ENCODE data around the gene TUBA1A.

Gene TUBA1A

GRCh38 chr12:49227713-49228112, 38.8 kb upstream of the TUBA1A start:
- TF ChIP-seq REST (IDR thresholded peaks at IDR 0.05; ENCODE audit: insufficient read depth in 1 of 2, low read depth in 2 of 2, low read length in 2 of 2) (no peak), POLR2AphosphoS5 (IDR thresholded peaks at IDR 0.05; ENCODE audit: low read depth, low read length) (no peak), FOXP2 (optimal IDR thresholded peaks at IDR 0.05; ENCODE audit: borderline replicate concordance, extremely low read depth, extremely low read length, insufficient read depth) (no peak), SIN3A (IDR thresholded peaks at IDR 0.05; ENCODE audit: borderline replicate concordance, insufficient read depth, low read length) (no peak), TAF1 (IDR thresholded peaks at IDR 0.05; ENCODE audit: borderline replicate concordance, insufficient read depth, low read length) (no peak)

DNA sequence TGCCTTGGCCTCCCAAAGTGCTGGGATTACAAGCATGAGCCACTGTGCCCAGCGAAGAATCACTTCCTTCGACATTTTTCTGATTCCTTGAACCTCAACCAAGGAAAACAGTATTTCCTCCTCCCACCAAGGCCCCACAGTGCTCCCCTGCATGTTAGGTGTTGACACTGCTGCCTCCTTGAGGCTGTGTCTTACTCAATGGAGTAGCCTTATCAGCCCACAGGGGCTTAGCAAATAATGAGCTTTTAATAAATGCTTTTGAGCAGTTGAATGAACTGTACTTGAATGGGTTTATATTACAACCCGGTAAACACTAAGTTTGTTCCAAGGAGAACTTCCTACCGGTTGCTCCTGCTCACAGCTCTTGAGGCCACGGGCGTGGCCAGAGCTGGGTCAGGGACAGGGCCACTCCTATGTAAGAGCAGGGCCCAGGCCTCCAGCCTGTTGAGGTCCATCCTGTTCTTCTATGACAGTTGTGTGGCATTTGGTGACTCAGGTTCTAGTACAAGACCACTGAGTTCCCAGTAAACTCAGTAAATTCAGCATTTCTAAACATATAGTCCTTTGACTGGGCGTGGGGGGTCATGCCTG, 36.8 kb upstream of the TUBA1A start:
- no peak for TF ChIP-seq REST (IDR thresholded peaks at IDR 0.05; ENCODE audit: insufficient read depth in 1 of 2, low read depth in 2 of 2, low read length in 2 of 2)
- no peak for TF ChIP-seq POLR2AphosphoS5 (IDR thresholded peaks at IDR 0.05; ENCODE audit: low read depth, low read length)
- no peak for TF ChIP-seq TAF1 (IDR thresholded peaks at IDR 0.05; ENCODE audit: borderline replicate concordance, insufficient read depth, low read length)
- TF ChIP-seq SIN3A (IDR thresholded peaks at IDR 0.05; ENCODE audit: borderline replicate concordance, insufficient read depth, low read length): 0 out of 2 replicates have a peak, but pooled peaks have one; percentile 57
- no peak for TF ChIP-seq FOXP2 (optimal IDR thresholded peaks at IDR 0.05; ENCODE audit: borderline replicate concordance, extremely low read depth, extremely low read length, insufficient read depth)

DNA sequence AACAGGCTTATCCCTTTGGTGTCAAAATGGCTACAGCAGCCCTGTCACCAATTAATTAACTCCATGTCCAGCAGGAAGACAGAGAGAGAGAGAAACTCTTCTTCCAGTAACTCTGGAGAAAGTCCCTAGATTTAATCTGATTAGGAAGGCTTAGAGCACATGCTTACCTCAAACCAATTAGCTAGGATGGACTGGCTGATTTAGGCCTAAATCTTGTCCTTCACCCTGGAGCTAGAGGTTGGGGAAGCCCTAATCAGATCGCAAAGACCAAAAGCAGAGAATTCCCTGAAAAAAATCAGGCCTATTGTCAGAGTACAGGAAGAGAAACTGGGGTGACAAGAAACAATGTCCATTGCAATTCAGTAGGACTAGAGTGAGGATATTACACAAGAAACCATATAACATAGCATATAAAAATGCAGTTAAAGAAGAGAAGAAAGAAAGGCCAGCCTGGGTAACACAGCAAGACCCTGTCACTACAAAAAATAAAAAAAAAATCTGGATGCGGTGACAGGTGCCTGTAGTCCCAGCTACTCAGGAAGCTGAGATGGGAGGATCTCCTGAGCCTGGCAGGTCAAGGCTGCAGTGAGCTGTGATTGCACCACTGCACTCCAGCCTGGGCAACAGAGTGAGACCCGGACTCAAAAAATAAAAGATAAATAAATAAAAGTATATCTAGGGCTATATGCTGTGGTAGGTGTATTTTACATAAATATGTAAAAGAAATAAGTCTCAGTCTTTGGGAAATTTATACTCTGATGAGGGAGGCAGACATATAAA, 34.9 kb upstream of the TUBA1A start:
- TF ChIP-seq FOXP2 (optimal IDR thresholded peaks at IDR 0.05; ENCODE audit: borderline replicate concordance, extremely low read depth, extremely low read length, insufficient read depth): no peak
- no peak; the same call in 1 of the 2 replicates for TF ChIP-seq POLR2AphosphoS5 (IDR thresholded peaks at IDR 0.05; ENCODE audit: low read depth, low read length)
- 0 out of 2 replicates have a peak, but pooled peaks have one; percentile 24 for TF ChIP-seq SIN3A (IDR thresholded peaks at IDR 0.05; ENCODE audit: borderline replicate concordance, insufficient read depth, low read length)
- 0 out of 4 replicates have a peak, but pooled peaks of 1 of the 2 experiments have one; percentile 16 for TF ChIP-seq REST (IDR thresholded peaks at IDR 0.05; ENCODE audit: insufficient read depth in 1 of 2, low read depth in 2 of 2, low read length in 2 of 2)

- TF ChIP-seq POLR2AphosphoS5 (IDR thresholded peaks at IDR 0.05; ENCODE audit: low read depth, low read length) (no peak), TAF1 (IDR thresholded peaks at IDR 0.05; ENCODE audit: borderline replicate concordance, insufficient read depth, low read length) (no peak), SIN3A (IDR thresholded peaks at IDR 0.05; ENCODE audit: borderline replicate concordance, insufficient read depth, low read length) (no peak), FOXP2 (optimal IDR thresholded peaks at IDR 0.05; ENCODE audit: borderline replicate concordance, extremely low read depth, extremely low read length, insufficient read depth) (no peak), REST (IDR thresholded peaks at IDR 0.05; ENCODE audit: insufficient read depth in 1 of 2, low read depth in 2 of 2, low read length in 2 of 2) (no peak)
Observed at GRCh38 chr12:49223122-49223521, 34.2 kb upstream of the TUBA1A start.
